Hematopoietic multipotent progenitor cell (in vitro differentiated cells): ENCODE measurements around the gene TRIM58. TPM values are rescaled to one million over a fixed set of nuclear protein-coding genes. Genes with fewer than 3 reads are reported as not detected.
A peak's percentile ranks its signal among the peaks of the same experiment; 100 is the strongest.

Source experiments
- DNase-seq, 3 donors: peaks; one replicate each; pipeline ENCODE4 v3.0.0-alpha.2; 2011 to 2015; ENCODE audit warnings: low read depth in 2 of 3, low spot score in 2 of 3
- total RNA-seq: library from RNA; depleted of rRNA; stranded (reverse); fragments of >200 nt; gene quantifications from one replicate; pipeline ENCODE4 v1.2.3, GENCODE V29; 2012

TRIM58 gene
- total RNA-seq, 1 donor: 25.3 TPM

DNA sequence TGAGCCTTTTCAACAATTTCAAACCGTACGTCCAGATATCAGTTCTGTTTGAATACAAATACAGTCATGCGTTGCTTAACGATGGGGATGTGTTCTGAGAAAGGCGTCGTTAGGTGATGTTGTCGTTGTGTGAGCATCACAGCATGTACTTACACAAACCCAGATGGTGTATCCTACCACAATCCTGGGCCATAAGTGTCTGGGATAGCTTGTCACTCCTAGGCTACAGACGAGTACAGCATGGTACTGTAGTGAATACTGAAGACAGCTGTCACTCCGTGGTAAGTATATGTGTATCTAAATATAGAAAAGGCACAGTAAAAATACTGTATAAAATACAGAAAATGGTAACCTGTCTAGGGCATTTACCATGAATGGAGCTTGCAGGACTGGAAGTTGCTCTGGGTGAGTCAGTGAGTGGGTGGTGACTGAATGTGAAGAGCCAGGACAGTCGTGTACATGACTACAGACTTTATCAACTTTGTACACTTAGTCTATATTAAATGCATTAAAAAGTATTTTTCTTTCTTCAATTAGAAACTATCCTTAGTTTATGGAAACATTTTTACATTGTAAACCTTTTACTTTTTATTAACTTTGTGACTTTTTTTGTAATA lies 27.9 kb downstream of the TRIM58 start:
- no peak for DNase-seq

DNA sequence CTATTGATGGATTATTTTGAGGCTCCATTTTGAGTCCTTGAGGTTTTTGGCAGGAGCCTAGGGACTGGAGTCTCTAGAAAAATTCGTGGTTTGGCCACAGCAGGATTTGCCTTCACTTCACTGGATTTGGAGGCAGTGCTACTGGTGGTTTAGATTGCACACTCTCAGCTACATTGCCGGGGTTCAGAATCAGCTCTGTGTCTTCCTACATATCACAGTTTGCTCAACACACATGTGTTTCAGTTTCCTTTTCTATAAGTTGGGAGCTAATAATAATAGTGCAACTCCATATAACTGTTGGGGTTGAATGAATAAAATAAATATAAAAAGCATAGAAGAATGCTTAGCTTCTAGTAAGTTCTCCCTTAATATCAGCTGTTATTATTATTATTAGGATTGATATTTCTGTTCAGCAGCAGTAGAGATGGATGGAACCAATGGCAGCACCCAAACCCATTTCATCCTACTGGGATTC lies 38.2 kb downstream of the TRIM58 start, which contains the start of gene OR2W3:
OR2W3 (plus strand) TSS at position 425 of the 475 bp plus-strand sequence; CDS start at position 425, 0 bp downstream.
- DNase-seq: no peak

DNA sequence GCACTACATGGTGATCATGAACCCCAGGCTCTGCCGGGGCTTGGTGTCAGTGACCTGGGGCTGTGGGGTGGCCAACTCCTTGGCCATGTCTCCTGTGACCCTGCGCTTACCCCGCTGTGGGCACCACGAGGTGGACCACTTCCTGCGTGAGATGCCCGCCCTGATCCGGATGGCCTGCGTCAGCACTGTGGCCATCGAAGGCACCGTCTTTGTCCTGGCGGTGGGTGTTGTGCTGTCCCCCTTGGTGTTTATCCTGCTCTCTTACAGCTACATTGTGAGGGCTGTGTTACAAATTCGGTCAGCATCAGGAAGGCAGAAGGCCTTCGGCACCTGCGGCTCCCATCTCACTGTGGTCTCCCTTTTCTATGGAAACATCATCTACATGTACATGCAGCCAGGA lies 39.0 kb downstream of the TRIM58 start:
- DNase-seq: no peak

DNA sequence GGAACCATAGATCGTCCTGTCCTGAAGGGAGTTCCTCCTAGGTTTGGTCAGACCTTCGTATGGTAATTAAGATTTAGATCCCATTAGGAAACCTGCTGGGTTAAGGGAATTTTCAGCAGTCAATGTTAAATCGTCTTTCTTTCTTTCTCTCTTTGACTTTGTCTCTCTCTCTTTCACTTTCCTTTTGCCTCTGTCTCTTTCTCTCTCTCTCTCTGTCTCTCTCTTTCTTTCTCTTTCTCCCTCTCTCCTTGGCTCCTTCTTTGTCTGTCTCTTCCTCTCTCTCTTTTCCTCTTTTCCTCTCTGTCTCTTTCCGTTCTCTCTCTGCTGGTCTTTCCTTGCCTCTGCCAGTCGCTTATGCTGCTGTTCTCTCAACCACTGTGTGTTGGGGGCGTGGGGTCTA lies 47.1 kb downstream of the TRIM58 start:
- no peak for DNase-seq

DNA sequence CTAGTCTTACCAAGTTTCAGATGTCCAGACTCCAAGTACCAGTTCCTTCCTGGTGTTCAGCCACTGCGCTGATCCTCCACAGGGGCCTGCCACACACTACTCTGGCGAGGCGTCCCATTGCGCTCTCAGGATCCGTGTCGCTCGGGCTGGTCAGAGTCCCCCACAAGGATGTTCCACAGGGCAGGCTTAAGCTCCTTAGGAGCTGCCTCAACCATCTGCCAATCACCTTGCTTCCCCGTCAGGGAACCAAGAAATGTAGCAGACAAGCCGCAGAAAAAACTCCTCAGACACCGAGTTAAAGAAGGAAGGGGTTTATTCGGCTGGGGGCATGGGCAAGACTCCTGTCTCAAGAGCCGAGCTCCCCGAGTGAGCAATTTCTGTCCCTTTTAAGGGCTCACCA lies 48.2 kb downstream of the TRIM58 start:
- DNase-seq: no peak

DNA sequence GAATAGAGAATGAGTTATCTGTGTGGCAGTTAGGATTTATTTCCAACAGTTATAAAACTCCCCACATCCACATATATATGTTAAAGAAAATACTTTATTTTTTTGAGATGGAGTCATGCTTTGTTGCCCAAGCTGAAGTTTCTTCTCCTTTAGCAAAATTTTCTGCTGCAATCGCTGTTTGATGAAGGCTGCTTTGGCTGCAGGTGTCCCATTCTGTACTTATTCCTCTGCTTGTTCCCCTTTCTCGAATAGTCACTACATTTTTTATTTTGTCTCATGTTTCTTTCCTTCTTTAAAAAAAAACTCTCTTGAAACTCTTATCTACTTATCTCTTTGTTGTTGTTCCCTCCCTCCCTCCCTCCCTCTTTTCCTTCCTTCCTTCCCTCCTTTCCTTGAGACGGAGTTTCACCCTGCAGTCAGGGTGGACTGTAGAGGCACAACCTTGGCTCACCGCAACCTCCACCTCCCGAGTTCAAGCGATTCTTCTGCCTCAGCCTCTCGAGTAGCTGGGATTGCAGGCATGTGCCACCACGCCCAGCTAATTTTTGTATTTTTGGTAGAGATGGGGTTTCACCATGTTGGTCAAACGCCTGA lies 49.0 kb downstream of the TRIM58 start:
- DNase-seq: peak in 2 of 3 donors; percentile 23 to 46

DNA sequence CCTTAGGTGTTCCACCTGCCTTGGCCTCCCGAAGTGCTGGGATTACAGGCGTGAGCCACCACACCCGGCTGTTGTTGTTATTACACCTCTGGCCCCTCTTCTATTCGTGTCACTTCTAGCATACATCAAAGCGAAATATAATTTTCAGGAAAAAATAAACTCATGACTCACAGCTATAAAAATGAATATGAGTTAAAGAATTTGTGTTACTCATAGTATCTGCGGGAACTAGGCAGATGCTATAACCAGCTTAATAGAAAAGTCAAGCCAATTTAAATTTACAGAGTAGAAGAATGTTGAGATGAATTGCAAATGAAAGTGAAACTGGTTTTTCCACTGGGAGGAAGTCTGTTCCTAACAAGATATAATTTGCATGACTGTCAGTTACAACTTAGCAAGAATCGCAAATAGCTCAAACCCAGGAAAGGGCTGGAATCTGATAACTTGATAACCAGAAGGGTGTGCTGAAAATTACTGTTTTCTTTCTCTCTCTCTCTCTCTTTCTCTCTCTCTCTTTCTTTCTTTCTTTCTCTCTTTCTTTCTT lies 49.6 kb downstream of the TRIM58 start:
- DNase-seq: peak in 2 of 3 donors; percentile 92 to 97

DNA sequence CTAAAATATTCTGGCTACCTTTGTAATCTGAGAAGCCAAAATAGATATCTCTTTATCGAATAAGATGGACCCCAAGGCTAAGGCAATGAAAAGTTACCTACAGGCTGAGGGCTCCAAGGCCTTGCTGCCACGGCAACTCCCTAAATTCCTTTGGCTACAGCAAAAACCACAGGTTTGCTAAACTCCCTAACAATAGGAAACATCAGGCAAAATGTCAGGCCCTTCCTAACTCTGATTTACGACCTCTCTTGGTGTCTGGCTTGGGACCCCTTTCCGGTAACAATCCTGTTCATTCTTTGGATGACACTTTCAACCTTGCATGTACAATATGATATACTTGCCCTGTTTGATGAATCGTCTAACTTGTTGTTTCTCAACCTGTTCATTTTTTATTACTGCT lies 51.8 kb downstream of the TRIM58 start:
- DNase-seq: peak in 2 of 3 donors; percentile 51 to 75

DNA sequence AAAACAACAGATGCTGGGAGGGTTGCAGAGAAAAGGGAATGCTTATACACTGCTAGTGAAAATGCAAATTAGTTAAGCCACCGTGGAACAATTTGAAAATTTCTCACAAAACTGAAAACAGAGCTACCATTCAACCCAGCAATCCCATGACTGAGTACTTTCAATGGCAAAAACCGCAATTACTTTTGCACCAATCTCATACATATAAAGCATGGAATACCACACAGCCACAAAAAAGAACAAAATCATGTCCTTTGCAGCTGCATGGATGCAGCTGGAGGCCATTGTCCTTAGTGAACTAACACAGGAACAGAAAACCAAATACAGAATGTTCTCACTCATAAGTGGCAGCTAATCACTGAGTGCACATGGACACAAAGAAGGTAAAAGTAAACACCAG lies 56.8 kb downstream of the TRIM58 start:
- no peak for DNase-seq

DNA sequence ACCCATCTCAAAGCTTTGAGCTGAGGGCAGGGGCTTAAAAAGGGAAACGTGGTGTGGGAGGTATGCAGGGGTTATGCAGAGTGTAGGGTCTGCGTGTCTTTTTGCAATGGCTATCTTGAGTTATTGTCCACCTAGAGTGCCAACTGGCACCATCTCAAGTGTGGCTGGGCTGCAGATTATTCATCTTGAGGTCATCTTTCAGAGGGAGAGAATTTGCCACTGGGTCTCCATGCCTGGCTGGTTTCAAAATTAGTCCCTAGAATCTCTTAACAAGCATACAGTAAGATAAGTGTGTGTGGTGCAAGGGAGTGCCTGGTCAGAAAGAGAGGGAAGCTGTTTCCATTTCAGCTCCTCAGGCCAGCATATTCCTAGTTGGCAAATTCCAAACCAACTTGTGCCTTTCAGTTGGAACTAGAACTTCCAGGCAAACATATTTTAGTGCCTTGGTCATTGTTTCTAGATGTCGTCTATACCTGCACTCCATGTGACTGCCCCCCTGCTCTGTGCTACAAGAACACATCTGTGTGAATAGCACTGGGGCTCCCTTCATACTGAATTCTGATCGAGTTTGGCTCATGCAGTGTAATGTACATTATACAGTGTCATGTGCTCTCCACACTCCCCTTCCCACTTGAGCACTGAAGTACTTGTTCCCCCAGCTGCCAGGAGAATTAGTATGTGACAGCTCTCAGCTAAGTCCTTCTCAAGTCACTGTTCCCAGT lies 58.1 kb downstream of the TRIM58 start:
- DNase-seq: peak in 1 of 3 donors; percentile 9

DNA sequence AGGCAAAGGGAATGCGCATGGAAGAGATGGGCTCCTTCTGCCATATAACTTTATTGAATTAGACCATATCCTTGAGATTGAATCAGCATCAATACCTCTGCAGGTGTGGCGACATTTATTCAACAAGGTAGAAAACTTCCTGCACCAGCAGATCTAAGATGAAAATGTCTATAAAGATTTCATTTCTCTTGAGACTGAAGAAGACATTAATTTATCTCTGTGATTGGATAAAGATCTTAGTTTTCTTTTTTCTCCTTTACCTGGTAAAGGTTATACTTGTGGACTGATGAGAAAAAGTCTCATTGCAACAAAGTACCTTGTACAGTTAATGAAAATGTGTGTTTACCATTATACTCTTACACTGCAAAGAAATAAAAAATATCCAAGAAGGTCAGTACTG lies 63.0 kb downstream of the TRIM58 start, which contains the start of gene OR2T8:
OR2T8 (plus strand) TSS at position 301 of the 400 bp plus-strand sequence. CDS start 766 bp downstream, outside the sequence.
- no peak for DNase-seq

DNA sequence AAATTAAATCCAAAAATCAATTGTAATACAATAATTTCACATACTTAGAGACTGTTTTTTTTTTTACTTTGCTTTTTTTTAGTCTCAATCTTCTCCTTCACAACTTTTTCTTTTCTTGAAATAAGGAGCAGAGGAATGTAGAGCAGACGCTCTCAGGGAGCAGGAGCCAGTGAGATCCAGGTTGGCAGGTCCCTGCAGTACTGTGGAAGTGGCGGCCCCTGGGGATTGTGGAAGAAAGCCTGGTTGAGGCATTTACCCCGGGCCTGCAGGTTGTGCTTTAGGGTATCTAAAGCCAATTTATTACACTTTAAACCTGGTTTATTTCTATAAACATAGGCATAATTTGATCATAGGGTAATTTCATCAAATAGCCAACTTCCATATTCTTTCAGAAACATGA lies 67.0 kb downstream of the TRIM58 start:
- DNase-seq: no peak

DNA sequence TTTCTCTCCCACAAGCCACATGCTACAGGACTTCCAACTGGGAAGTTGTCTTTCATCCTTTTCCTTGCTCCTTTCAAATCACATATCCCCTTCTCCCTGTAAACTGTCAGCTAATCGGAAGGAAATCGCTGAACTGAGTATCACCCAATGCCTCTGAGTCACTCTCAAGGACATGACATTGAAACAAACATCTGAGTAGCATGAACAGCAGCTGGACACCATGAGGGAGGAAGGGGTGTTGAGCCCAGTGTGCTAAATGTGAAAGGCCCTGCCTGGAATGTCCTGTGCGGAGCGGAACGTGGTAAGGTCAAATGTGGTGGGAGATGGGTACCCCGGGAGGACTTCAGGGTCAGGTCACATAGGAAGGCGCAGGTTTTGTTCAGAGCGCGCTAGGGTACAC lies 67.9 kb downstream of the TRIM58 start, which contains the start of gene OR2AJ1:
OR2AJ1 (plus strand) TSS at position 22 of the 400 bp plus-strand sequence. CDS start 8,880 bp downstream, outside the sequence.
- no peak for DNase-seq

Other genes with a start within 250 kb of the TRIM58 start
- not detected for gene OR13G1, start 177.4 kb upstream of the TRIM58 start, total RNA-seq
- under 0.01 TPM for gene OR6F1, start 140.5 kb upstream of the TRIM58 start, total RNA-seq
- gene OR14K1, start 118.6 kb upstream of the TRIM58 start, total RNA-seq: 0.81 TPM
- not detected for gene OR14A2, start 109.0 kb upstream of the TRIM58 start, total RNA-seq
- not detected for gene OR1C1, start 96.6 kb upstream of the TRIM58 start, total RNA-seq
- not detected for gene OR14A16, start 33.1 kb upstream of the TRIM58 start, total RNA-seq
- gene OR11L1, start 15.3 kb upstream of the TRIM58 start, total RNA-seq: under 0.01 TPM
- 45.8 TPM for gene OR2W3, start 38.4 kb downstream of the TRIM58 start, total RNA-seq
- 1.6 TPM for gene OR2T8, start 63.1 kb downstream of the TRIM58 start, total RNA-seq
- 0.27 TPM for gene OR2AJ1, start 67.7 kb downstream of the TRIM58 start, total RNA-seq
- 9.2 TPM for gene OR2L8, start 91.7 kb downstream of the TRIM58 start, total RNA-seq
- gene OR2AK2, start 108.0 kb downstream of the TRIM58 start, total RNA-seq: 3.2 TPM
- gene OR2L5, start 156.5 kb downstream of the TRIM58 start, total RNA-seq: 1.3 TPM
- gene OR2L2, start 172.9 kb downstream of the TRIM58 start, total RNA-seq: 3.0 TPM
- gene OR2L3, start 189.6 kb downstream of the TRIM58 start, total RNA-seq: 1.6 TPM
- gene OR2L13, start 238.0 kb downstream of the TRIM58 start, total RNA-seq: 3.8 TPM